HG03378 (cell line): ENCODE measurements around the gene ALG2.

Source experiments
- ATAC-seq: cut with Tn5 transposase; IDR thresholded peaks from one replicate; pipeline ENCODE4 v1.9.1; 2021; ENCODE audit warnings: mild to moderate bottlenecking, moderate library complexity; ENCODE audit not compliant: unreplicated experiment

The ALG2 gene, protein sequence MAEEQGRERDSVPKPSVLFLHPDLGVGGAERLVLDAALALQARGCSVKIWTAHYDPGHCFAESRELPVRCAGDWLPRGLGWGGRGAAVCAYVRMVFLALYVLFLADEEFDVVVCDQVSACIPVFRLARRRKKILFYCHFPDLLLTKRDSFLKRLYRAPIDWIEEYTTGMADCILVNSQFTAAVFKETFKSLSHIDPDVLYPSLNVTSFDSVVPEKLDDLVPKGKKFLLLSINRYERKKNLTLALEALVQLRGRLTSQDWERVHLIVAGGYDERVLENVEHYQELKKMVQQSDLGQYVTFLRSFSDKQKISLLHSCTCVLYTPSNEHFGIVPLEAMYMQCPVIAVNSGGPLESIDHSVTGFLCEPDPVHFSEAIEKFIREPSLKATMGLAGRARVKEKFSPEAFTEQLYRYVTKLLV

DNA sequence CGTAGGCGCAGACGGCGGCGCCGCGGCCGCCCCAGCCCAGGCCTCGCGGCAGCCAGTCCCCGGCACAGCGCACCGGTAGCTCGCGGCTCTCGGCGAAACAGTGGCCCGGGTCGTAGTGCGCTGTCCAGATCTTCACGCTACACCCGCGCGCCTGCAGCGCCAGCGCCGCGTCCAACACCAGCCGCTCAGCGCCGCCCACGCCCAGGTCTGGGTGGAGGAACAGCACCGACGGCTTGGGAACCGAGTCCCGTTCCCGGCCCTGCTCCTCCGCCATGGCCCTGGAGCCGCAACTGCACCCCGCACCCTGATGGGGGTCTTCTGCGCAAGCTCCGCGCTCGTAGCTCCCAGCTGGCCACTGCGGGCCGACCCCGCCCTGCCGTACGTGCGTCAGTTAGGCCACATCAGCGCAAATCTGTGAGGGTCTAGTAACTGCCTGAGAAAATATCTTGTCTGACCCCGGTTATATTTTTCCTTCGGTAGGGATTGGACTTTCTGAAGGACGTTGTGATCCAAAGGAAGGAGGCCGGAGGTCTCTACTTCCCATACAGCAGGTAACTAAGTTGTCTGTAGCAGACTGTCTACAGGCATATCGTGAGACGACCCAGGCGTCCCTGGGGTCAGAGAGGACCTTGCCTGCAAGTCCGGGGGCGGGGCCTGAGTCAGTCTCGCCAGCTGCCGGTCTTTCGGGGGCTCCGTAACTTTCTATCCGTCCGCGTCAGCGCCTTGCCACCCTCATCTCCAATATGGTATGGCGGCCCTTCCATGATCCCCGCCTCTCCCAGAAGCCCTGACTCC is at the start of gene ALG2, which contains the start of gene SEC61B:
ALG2 (minus strand) TSS at position 322 of the 795 bp plus-strand sequence; CDS start at position 274, 48 bp downstream.
SEC61B (plus strand) TSS at position 662 of the 795 bp plus-strand sequence; CDS start at position 744, 82 bp downstream.
- peak; percentile 85 for ATAC-seq

DNA sequence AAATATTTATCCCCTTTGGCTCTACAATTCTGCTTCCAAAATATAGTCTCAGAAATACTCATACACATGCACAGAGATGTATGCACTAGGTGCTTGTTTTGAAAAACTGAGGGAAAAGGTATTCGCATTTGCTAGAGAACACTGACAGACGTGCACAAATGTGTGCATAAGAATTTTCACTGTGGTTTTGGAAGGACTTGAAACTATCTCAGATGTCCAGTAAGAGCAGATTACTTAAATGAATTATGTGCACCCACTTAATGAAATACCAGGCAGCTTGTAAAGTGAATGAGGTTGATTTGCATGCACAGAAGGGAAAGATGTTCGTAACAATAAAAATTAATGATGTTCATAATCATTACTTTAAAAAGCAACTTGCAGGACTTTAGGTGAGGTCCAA is 48.7 kb upstream of the ALG2 start:
- no peak for ATAC-seq

DNA sequence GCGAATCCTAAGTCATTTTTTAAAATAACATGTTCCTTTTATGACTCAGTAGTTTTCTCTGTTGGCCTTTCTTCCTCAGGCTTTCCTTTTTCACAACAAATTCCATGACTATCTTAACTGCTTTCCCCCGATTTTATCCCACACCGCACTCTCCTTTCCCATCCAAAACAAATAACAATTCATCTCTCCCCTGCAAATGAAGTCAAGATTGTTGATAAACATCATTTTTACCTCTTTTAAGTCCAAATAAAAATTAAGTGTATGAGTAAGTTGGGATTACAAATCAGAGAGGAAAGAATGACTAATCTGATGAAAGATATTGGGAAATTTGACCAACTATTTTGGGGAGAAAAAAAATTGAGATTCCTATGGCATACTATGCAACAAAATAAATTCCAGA is 47.7 kb upstream of the ALG2 start:
- ATAC-seq, result no peak

DNA sequence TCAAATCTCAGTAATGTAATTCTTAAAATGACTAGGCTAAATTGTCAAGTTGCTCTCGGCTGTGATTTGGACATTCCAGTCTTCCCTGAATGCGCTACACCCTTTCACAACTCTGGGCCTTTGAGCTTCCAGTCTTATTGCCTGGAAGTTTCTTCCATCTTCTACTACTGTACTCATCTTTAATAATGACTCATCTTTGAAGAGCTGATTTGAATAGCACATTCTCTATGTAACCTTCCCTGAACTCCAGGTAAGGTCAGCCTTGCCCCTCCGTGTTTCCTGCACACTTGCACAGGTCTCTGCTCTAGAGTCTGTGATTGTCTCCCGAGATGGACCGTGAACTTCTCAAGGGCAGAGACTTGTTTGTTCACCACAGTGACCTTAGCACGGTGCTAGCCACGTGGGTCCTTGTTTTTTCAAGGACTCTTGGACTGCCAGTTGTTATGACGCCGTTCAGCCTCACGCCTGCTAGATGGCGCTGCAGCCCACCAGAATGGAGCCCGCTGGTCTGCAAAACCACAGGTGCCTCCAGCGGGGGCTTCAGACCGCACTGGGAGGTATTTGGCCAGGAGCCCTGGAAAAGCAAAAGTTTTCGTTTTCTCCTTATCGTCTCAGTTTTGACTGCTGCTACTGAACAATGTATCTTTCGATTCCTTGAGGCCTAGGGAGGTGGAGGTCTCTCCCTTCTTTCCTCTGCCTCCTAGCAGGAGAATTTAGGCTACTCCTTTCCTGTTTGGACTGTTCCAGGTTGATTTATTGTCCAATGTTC is 44.7 kb upstream of the ALG2 start:
- peak; percentile 64 for ATAC-seq

DNA sequence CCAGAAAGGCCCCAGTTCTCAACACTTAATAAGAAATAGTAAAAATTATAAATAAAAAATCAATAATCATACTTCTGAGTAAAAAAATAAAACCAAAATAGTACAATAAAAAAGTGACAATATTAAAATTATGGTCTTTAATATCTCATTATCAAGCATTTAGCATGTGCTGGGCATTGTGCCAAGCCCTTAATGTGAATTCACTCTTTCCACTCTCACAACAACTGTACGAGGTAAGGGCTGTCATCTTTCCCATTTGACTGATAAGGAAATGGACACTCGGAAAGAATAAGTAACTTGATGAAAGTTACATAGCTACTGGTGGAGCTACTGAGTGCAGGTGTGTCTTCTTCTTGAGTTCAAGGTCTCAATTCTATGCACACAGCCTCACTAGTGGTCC is 43.9 kb upstream of the ALG2 start:
- ATAC-seq, result no peak

DNA sequence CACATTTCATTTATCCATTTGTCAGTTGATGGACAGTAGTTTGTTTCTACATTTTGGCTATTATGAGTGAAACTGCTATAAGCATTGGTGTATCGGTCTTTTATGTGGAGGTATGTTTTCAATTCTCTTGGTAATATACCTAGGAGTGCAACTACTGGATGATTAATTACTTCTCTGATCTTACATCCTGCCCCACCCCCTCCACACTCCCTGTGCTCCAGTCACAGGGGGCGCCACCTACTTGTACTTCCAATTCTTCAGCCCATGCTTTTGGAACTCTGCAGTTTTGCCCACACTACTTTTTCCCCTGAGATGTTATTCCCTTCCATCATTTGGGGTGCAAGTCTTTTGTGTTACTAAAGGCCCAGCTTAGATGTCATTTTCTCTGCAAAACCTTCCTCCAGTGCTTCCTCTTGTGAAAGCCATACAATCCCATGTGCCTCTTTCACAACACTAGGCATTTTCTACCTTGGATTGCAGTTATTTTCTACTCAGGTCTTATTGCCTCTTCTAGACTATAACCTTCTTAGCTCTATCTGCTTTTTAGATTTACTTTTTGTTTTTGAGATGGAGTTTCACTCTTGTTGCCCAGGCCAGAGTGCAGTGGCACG is 42.4 kb upstream of the ALG2 start:
- ATAC-seq, result no peak

DNA sequence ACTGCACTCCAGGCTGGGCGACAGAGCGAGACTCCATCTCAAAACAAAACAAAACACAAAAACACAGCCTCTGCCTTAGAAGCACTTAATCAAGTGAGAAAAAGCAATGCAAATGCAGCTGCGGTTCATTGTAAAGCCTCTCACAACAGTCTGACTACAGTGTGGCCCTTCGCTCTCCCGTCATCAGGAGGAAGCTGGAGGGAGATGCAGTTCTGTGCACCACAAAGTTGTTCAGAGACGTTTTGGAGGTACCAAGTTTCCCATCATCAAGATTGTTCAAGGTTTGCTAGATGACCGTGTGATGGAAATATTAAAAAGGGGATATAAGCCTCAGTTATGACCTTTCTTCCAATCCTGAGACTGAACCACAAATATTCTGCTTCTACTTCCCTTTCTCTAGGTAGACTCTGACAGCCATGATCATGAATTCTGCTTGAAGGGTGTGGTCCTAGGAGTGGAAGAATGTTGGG is 41.2 kb upstream of the ALG2 start:
- peak; percentile 41 for ATAC-seq

DNA sequence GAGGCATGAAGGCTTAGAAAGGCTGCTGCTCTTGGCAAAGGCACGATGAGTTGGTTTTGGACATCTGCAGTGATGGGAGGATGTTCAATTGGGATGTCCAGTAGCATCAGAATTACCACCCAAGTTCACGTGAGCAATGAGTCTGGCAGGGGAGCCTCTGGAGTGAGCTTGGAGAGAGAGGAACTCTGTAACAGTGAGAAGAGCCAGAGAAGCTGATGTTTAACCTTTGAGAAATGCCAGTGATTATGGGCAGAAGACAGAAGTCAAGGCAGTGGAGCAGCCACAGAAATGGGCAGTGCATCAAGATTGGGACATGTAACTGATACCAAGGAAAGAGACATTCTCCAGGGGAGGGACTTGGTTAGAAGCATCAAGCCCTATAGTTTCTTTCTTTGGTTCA is 40.2 kb upstream of the ALG2 start:
- ATAC-seq, result no peak

DNA sequence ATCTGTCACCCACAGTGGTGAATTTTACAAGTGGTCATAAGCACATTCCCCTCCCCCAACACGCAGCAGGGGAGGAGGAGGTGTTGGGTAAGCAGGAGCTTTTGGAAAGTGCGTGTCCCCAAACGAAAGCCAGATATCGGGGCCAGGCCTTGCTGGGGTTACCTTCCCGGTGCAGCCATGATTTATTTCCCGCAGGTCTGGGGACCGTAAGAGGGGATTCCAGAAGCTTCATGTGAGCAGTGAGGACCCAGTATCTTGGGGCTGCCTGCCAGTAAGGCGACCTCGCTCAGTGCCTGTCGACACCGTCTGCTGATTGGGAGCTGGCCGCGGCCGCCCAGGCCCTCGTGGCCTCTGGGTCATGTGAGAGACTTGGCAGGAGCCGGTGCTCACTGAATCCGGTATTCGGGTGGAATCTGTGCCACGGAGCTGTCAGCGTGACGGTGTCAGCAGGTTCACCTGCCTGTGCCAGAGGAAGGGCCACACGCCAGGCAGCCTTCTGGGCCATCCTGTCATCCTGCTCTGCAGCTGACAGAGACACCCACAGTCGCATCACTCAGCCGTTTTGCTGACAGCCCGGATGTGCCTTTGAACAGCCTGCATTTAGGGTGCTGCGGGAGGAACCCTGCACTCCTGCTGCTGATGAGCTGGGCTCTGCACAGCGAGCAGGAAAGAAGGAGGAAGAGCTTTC is 37.6 kb upstream of the ALG2 start:
- no peak for ATAC-seq

DNA sequence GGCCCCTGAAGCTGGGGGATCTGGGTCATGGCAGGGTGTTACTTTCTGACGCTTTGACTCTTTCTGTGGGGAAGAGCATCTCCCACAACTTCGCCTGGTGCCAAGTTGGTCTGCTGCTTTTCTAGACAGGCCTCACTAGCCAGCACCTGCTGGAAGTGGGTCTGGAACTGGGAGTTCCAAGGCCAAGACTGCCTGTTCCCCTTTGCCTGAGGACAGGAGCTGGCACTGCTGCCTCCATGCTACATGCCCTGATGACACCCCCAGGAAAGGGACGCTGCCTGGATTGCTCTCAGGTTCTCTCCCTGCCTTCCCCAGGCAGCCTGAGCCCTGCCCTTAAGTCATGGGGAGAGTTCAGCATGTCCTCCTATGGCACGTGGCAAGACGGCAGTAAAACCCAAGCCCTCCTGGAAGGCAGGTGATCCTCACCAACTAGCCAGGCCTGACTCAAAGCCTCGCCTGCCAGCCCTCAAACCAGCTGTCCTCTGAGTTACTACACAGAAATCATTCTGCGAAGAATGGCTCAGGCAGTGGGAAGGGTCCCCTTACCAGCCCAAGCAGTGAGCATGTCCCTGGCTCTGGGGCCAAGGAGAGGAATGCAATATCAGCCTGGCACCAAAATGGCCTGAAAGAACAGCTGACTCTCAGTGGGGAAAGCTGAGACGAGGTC is 36.1 kb upstream of the ALG2 start:
- no peak for ATAC-seq

DNA sequence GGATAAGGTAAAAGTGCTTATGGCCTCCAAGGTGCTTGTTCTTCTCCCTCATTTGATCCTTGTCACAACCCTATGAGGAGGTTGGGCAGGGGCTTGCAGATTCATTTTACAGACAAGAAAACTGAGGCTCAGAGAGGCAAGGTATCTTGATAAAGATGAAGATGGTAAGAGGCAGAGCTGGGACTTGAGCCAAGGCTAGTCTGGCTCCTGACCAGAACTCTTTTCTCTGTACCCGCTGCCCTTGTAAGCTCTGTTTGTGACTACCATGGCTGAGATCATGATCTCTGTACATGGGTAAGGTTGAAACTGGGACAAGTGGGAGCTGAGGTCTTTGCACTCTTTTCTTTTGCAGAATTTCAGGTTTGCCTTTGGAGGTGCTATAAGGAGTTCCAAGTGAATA is 33.9 kb upstream of the ALG2 start:
- ATAC-seq, result no peak

DNA sequence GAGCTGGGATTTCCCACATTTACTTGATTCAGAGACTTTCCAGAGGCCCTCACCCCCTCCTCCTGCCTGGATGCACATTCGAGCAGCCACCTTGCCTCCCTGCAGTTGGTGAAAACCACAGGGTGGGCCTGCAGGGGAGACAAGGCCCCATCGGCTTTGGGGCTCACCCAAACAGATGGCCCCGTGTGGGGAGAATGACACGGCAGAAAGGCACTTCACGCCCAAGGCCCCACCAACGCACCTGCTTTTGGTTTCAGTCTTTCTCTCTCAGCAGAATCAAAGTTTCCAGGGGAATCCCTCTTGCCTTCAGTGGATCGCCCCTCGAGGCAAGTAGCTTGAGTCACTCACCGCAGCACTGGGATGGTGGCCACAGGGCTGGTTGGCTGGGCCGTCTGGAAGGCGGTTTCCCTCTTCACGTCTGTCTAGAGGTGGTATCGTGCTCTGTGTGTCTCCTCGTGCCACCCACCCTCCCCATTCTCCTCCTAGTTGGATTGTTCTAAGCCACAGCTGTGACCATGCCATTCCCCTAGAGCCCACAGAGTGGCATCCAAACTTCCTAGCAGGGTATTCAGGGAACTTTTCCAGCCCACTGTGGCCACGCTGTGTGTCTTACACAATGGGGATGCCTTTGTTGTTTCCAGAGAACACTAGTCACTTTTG is 32.2 kb upstream of the ALG2 start:
- peak; percentile 86 for ATAC-seq

DNA sequence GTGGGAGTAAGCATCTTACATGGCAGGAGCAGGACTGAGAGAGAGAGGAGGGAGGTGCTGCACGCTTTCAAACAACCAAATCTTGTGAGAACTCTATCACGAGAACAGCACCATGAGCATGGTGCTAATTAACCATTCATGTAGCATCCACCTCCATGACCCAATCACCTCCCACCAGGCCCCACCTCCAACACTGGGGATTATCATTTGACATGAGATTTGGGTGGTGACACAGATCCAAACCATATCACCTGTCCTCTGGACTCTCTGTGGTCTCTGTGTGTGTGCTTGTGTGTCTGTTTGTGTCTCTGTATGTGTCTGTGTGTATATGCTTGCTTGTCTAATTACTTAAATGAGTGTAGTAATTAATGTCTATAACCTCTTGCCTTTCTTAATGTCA is 31.4 kb upstream of the ALG2 start:
- peak; percentile 33 for ATAC-seq

DNA sequence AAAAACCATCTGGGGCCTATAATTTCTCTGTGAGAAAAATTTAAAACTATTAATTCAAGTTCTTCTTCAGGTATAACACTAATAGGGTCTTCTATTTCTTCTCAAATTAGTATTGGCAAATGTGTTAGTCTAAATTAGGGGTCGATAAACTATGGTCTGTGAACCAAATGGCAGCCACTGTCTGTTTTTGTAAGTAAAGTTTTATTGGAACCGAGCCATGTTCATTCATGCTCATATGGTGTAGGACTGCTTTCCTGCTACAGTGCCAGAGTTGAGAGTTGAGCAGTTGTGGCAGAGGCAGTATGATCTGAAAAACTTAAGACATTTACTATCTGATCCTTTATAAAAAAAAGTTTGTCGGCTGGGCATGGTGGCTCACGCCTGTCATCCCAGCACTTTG is 29.4 kb upstream of the ALG2 start:
- no peak for ATAC-seq

DNA sequence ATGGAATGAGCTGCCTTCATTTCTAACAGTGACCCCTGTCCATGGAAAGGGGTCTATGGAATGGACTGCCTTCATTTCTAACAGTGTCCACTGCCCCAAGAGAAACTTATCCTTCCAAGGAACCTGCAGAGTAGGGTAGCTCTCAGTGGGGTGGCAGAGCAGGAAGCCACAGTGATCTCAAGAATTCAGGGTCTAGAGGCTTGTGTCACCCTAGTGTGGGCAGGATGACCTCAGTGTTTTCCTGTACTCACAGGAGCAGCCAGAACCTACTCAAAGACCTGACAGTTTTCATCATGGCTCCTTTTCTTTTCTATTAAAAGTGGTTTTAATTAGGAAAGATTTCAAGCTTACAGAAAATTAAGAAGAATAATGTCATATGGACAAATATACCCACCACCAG is 27.9 kb upstream of the ALG2 start:
- no peak for ATAC-seq

DNA sequence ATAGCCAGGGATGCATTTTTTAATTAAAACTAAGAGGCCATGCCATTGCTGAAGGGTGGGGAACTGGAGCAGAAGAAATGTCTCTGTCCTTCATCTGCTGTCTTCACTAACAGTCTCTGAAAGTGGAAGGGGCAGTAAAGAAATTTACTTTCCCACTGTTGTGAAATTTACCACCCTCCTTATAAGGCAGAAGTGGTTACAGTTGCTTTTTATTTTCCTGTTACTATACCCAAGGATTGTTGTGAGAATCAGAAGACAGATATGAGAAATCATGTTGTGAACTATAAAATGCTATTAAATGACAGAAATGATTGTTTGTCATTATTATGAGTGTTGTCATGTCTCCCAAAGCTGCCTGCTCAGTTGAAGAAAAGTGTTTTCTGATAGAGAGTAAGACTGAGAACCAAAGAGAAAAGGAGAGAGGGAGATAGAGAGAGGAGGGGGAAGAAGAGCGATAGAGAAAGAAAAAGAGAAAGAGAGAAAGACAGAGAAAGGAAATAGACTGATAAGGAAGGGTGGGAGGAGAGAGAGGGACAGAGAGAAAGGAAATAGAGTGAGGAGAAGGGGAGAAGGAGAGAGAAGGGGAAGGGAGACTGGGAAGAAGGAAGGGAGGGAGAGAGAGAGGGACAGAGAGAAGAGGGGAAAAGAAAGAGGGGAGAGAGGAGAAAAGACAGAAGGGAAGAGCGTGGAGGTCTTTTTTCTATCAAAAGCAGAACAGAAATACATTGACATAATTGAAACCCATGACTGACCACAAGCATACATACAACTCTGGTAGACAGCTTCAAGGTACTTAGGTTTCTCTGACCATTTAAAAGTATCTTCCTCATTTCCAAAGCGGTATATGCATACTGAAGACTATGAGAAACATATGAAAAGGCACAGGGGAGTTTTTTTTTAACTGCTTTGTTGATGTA is 22.9 kb upstream of the ALG2 start:
- ATAC-seq, result peak; percentile 96

DNA sequence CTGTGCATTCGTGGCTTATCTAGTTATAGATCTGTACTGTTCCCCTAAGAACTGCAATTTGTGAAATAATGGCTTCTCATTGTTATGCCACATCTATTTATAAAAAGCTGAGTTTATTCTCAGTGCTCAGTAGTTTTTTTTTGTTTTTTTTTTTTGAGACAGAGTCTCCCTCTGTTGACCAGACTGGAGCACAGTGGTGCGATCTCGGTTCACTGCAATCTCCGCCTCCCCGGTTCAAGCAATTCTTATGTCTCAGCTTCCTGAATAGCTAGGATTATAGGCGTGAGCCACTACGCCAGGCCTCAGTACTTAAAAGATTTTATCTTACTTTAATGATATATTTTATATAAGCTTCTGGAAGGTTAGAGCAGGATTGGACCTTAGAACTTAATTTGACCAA is 19.4 kb upstream of the ALG2 start:
- ATAC-seq, result no peak
